MM.1S (cell line): ENCODE results near the gene PRKAG3.

ENCODE experiments used
- EZH2 ChIP-seq: fragments of 300-600 bp; sonication (generic); optimal IDR thresholded peaks from 2 replicates; pipeline ENCODE3; 2017; ENCODE audit warnings: low read depth, mild to moderate bottlenecking, antibody characterized with exemption, low read length, mixed read lengths
- EZH2phosphoT487 ChIP-seq: fragments of 300-600 bp; sonication (generic); IDR thresholded peaks from 2 replicates; pipeline ENCODE4 v1.6.1; 2018; ENCODE audit warnings: antibody characterized with exemption, low read length
- TF ChIP-seq, protein P1 (sequence below): fragments of 300-600 bp; sonication (generic); IDR thresholded peaks from 2 replicates; pipeline ENCODE4 v1.5.1; 2016; ENCODE audit warnings: antibody characterized with exemption, low read length, mixed read lengths

GRCh38 chr2:218877331-218877730, 45.7 kb upstream of the PRKAG3 start:
- TF ChIP-seq, protein P1, sequence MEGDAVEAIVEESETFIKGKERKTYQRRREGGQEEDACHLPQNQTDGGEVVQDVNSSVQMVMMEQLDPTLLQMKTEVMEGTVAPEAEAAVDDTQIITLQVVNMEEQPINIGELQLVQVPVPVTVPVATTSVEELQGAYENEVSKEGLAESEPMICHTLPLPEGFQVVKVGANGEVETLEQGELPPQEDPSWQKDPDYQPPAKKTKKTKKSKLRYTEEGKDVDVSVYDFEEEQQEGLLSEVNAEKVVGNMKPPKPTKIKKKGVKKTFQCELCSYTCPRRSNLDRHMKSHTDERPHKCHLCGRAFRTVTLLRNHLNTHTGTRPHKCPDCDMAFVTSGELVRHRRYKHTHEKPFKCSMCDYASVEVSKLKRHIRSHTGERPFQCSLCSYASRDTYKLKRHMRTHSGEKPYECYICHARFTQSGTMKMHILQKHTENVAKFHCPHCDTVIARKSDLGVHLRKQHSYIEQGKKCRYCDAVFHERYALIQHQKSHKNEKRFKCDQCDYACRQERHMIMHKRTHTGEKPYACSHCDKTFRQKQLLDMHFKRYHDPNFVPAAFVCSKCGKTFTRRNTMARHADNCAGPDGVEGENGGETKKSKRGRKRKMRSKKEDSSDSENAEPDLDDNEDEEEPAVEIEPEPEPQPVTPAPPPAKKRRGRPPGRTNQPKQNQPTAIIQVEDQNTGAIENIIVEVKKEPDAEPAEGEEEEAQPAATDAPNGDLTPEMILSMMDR, result no peak
- no peak for TF ChIP-seq EZH2
- no peak for TF ChIP-seq EZH2phosphoT487
